Spleen (tissue), 11 donors: ENCODE measurements around the gene FXYD3. TPM values are rescaled to one million over a fixed set of nuclear protein-coding genes. Genes with fewer than 3 reads are reported as not detected.

Experiments
- DNase-seq: peaks from one replicate; pipeline ENCODE4 v3.0.0-alpha.2; 2020
- H3K27ac ChIP-seq, 8 donors: fragments of 200-600 bp; sonication (generic) in 7 of 8; 1 replicate in 4 of 8; 2 replicates in 4 of 8; pipeline versions ENCODE4 v1.5.0 to v1.8.0; 2016 to 2021; ENCODE audit warnings: inconsistent platforms in 4 of 8, mild to moderate bottlenecking in 4 of 8, moderate library complexity in 1 of 8
- H3K27me3 ChIP-seq, 7 donors: fragments of 200-600 bp; sonication (generic) in 6 of 7; replicated peaks in 1 of 7; 1 replicate in 4 of 7; 2 replicates in 3 of 7; pipeline versions ENCODE4 v1.5.0 to v1.8.0; 2016 to 2021; ENCODE audit warnings: inconsistent platforms in 3 of 7, mild to moderate bottlenecking in 1 of 7
- H3K36me3 ChIP-seq, 6 donors: fragments of 200-600 bp; sonication (generic) in 5 of 6; 1 replicate in 4 of 6; 2 replicates in 2 of 6; pipeline versions ENCODE4 v1.5.0 to v1.8.0; 2016 to 2021; ENCODE audit warnings: inconsistent platforms in 2 of 6
- H3K4me1 ChIP-seq, 6 donors: fragments of 200-600 bp; sonication (generic) in 5 of 6; 1 replicate in 3 of 6; 2 replicates in 3 of 6; pipeline versions ENCODE4 v1.5.0 to v1.8.0; 2016 to 2021; ENCODE audit warnings: inconsistent platforms in 3 of 6
- H3K4me3 ChIP-seq, 8 donors: fragments of 200-600 bp; sonication (generic) in 7 of 8; 1 replicate in 4 of 8; 2 replicates in 4 of 8; pipeline versions ENCODE4 v1.5.0 to v1.8.0; 2016 to 2021; ENCODE audit warnings: inconsistent platforms in 4 of 8, mild to moderate bottlenecking in 4 of 8, moderate library complexity in 2 of 8
- H3K9me3 ChIP-seq, 8 donors: fragments of 200-600 bp; sonication (generic) in 7 of 8; 1 replicate in 4 of 8; 2 replicates in 4 of 8; pipeline versions ENCODE4 v1.5.0 to v1.8.0; 2016 to 2021; ENCODE audit warnings: inconsistent platforms in 4 of 8
- POLR2A ChIP-seq, 3 donors: fragments of 450-650 bp; IDR thresholded peaks; one replicate each; pipeline ENCODE4 v1.5.1; 2017; ENCODE audit warnings: antibody characterized with exemption in 3 of 3, mild to moderate bottlenecking in 1 of 3
- POLR2AphosphoS5 ChIP-seq, 3 donors: sonication (generic); formaldehyde crosslinking; IDR thresholded peaks; one replicate each; pipeline ENCODE4 v1.5.1; 2017; ENCODE audit warnings: antibody characterized with exemption in 3 of 3
- WGBS, 5 donors: extraction: QIAGEN DNeasy Blood & Tissue Kit in 3 of 5; methylation state at CpG; one replicate each; pipeline versions ENCODE4 v1.1.5 to v1.1.7; 2013 to 2018; 5-methylcytosine and 5-hydroxymethylcytosine counted together
- intact Hi-C: fragments of 100-400 bp; cut with DNase I; formaldehyde crosslinking; loops from one replicate; pipeline ENCODE4 v1.15.0; 2023; ENCODE audit warnings: low total_unique reads
- polyA plus RNA-seq, 3 donors: library from polyadenylated mRNA; stranded (reverse); fragments of 200-250 nt; gene quantifications; one replicate each; pipeline ENCODE4 v1.2.1, GENCODE V29; 2013
- total RNA-seq, 7 donors: library from RNA; depleted of rRNA in 3 of 7; stranded (reverse); fragments of >200 nt in 3 of 7; fragmentation: NEBNext Ultra II Directional in 4 of 7; extraction: Animal tissue kit (Norgen Biotek cat#: 25700) in 4 of 7; gene quantifications; one replicate each; pipeline versions ENCODE4 v1.1.0 to v1.2.1, GENCODE V29; 2016 to 2021
- TF ChIP-seq, protein P1 (sequence below), 11 experiments: fragments of 200-600 bp in 7 of 11; fragments of 450-650 bp in 4 of 11; sonication (generic) in 4 of 11; IDR thresholded peaks in 8 of 11; conservative IDR thresholded peaks in 3 of 11; 1 replicate in 7 of 11; 2 replicates in 4 of 11; pipeline versions ENCODE4 v1.4.0 to v1.8.0; 2016 to 2021; ENCODE audit warnings: antibody characterized with exemption in 11 of 11, inconsistent platforms in 4 of 11, mild to moderate bottlenecking in 1 of 11
- donor health status: healthy with polysubstance abuse.
- donor health status: DM: no; HTN: no; CAD: no; lungs with moderate emphysema.
- donor health status: DM: no; HTN: no; CAD: no.
- donor health status: Bipolar disorder and iron deficiency.
- donor health status: healthy.
- donor health status: DM: no; HTN: no; CAD: no.
- donor health status: DM: yes; HTN: yes; CAD: no.

Gene FXYD3
- total and polyA plus RNA-seq, 10 donors: 0.33 to 1.5 (median 0.70) TPM; not detected in 7

- peaks cover 0 to 18% (median 4%) of the 10 kb centered on the region in 7 donors for H3K27me3 ChIP-seq
- TF ChIP-seq POLR2AphosphoS5 (IDR thresholded peaks at IDR 0.05) (no peak), POLR2A (IDR thresholded peaks at IDR 0.05) (no peak)
- TF ChIP-seq, protein P1, sequence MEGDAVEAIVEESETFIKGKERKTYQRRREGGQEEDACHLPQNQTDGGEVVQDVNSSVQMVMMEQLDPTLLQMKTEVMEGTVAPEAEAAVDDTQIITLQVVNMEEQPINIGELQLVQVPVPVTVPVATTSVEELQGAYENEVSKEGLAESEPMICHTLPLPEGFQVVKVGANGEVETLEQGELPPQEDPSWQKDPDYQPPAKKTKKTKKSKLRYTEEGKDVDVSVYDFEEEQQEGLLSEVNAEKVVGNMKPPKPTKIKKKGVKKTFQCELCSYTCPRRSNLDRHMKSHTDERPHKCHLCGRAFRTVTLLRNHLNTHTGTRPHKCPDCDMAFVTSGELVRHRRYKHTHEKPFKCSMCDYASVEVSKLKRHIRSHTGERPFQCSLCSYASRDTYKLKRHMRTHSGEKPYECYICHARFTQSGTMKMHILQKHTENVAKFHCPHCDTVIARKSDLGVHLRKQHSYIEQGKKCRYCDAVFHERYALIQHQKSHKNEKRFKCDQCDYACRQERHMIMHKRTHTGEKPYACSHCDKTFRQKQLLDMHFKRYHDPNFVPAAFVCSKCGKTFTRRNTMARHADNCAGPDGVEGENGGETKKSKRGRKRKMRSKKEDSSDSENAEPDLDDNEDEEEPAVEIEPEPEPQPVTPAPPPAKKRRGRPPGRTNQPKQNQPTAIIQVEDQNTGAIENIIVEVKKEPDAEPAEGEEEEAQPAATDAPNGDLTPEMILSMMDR (IDR thresholded peaks at IDR 0.05 in 8 of 11, conservative IDR thresholded peaks at IDR 0.05 in 3 of 11): no peak
- intact Hi-C loops: no loop called here
- no peaks in the 10 kb centered on the region for H3K9me3 ChIP-seq
- H3K4me3 ChIP-seq: no peak overlapping the region
- no peaks in the 10 kb centered on the region for H3K36me3 ChIP-seq
- no peak for DNase-seq
- peak overlapping the region in 2 of 8 donors; percentile 78 to 89 for H3K27ac ChIP-seq
- H3K4me1 ChIP-seq: peaks cover 11 to 78% (median 39%) of the 10 kb centered on the region in 6 donors
Measured at GRCh38 chr19:35087393-35087792, 28.2 kb upstream of the FXYD3 start.

- no peaks in the 10 kb centered on the region for H3K9me3 ChIP-seq
Measured at GRCh38 chr19:35088131-35088913, 27.3 kb upstream of the FXYD3 start.

GRCh38 chr19:35089554-35089953 lies 26.1 kb upstream of the FXYD3 start:
- 88 to 92% (median 91%) methylated on average over 8 of the region's 8 CpGs for WGBS, 5 donors
- intact Hi-C loops: no loop called here
- TF ChIP-seq POLR2A (IDR thresholded peaks at IDR 0.05) (no peak), POLR2AphosphoS5 (IDR thresholded peaks at IDR 0.05) (no peak)
- TF ChIP-seq, protein P1 (IDR thresholded peaks at IDR 0.05 in 8 of 11, conservative IDR thresholded peaks at IDR 0.05 in 3 of 11): no peak

More at GRCh38 chr19:35088131-35088913, 27.3 kb upstream of the FXYD3 start:
- no peak for DNase-seq
- Histone ChIP-seq H3K4me3 (no peak overlapping the region), H3K36me3 (no peaks in the 10 kb centered on the region), H3K27me3 (peaks cover 0 to 18% (median 4%) of the 10 kb centered on the region in 7 donors), H3K27ac (peak overlapping the region in 1 of 8 donors; percentile 89), H3K4me1 (peaks cover 11 to 69% (median 39%) of the 10 kb centered on the region in 6 donors)
- intact Hi-C loops: no loop called here
- 65 to 91% (median 71%) methylated on average over 3 to 8 of the region's 8 CpGs for WGBS, 5 donors
- no peak for TF ChIP-seq POLR2AphosphoS5 (IDR thresholded peaks at IDR 0.05)
- TF ChIP-seq POLR2A (IDR thresholded peaks at IDR 0.05): no peak
- TF ChIP-seq, protein P1 (IDR thresholded peaks at IDR 0.05 in 8 of 11, conservative IDR thresholded peaks at IDR 0.05 in 3 of 11): no peak

GRCh38 chr19:35090160-35090505 lies 25.5 kb upstream of the FXYD3 start:
- TF ChIP-seq POLR2AphosphoS5 (IDR thresholded peaks at IDR 0.05) (no peak), POLR2A (IDR thresholded peaks at IDR 0.05) (no peak)
- TF ChIP-seq, protein P1 (IDR thresholded peaks at IDR 0.05 in 8 of 11, conservative IDR thresholded peaks at IDR 0.05 in 3 of 11): no peak
- no peak overlapping the region for H3K27ac ChIP-seq
- H3K4me3 ChIP-seq: peak overlapping the region in 1 of 8 donors; percentile 35
- peaks cover 9 to 51% (median 29%) of the 10 kb centered on the region in 6 donors for H3K4me1 ChIP-seq
- H3K36me3 ChIP-seq: no peaks in the 10 kb centered on the region
- H3K9me3 ChIP-seq: no peaks in the 10 kb centered on the region
- intact Hi-C loops: loop anchor here (5.0 kb wide), 1 partner anchor 118 kb away; no protein-coding TSS in a partner anchor
- WGBS, 5 donors: 35 to 47% (median 42%) methylated on average over 9 of the region's 9 CpGs
- DNase-seq: no peak
- peaks cover 0 to 18% (median 4%) of the 10 kb centered on the region in 7 donors for H3K27me3 ChIP-seq

More at GRCh38 chr19:35089554-35089953, 26.1 kb upstream of the FXYD3 start:
- H3K36me3 ChIP-seq: no peaks in the 10 kb centered on the region
- peaks cover 0 to 18% (median 4%) of the 10 kb centered on the region in 7 donors for H3K27me3 ChIP-seq
- H3K27ac ChIP-seq: no peak overlapping the region
- no peak for DNase-seq
- H3K9me3 ChIP-seq: no peaks in the 10 kb centered on the region
- H3K4me3 ChIP-seq: no peak overlapping the region
- H3K4me1 ChIP-seq: peaks cover 11 to 57% (median 31%) of the 10 kb centered on the region in 6 donors
